Gastroesophageal sphincter (tissue), 4 donors: ENCODE measurements around the gene TEX47. TPM values are rescaled to one million over a fixed set of nuclear protein-coding genes. Genes with fewer than 3 reads are reported as not detected.

Experiments
- ATAC-seq: fragments of 150-250 bp; one replicate; pipeline ENCODE4 v1.9.1; 2016; ENCODE audit warnings: mild to moderate bottlenecking, moderate library complexity
- H3K27ac ChIP-seq, 4 donors: fragments of 200-600 bp; sonication (generic) in 3 of 4; 1 replicate in 3 of 4; 2 replicates in 1 of 4; pipeline ENCODE4 v1.5.1; 2016 to 2019
- H3K27me3 ChIP-seq: fragments of 200-600 bp; sonication (generic); one replicate; pipeline ENCODE4 v1.5.1; 2019
- H3K36me3 ChIP-seq, 2 donors: fragments of 200-600 bp; sonication (generic); one replicate each; pipeline ENCODE4 v1.5.1; 2019; ENCODE audit warnings: control low read depth in 1 of 2
- H3K4me1 ChIP-seq, 3 donors: fragments of 200-600 bp; sonication (generic); 1 replicate in 2 of 3; 2 replicates in 1 of 3; pipeline ENCODE4 v1.5.1; 2016 to 2019; ENCODE audit warnings: control low read depth in 2 of 3
- H3K4me3 ChIP-seq, 2 donors: fragments of 200-600 bp; sonication (generic); one replicate each; pipeline ENCODE4 v1.5.1; 2019; ENCODE audit warnings: mild to moderate bottlenecking in 1 of 2, moderate library complexity in 1 of 2
- H3K9me3 ChIP-seq, 3 donors: fragments of 200-600 bp; sonication (generic); one replicate each; pipeline ENCODE4 v1.5.1; 2017 to 2019; ENCODE audit warnings: control low read depth in 2 of 3
- EP300 ChIP-seq: sonication (generic); formaldehyde crosslinking; IDR thresholded peaks from one replicate; pipeline ENCODE4 v1.6.1; 2017; ENCODE audit warnings: antibody characterized with exemption, mild to moderate bottlenecking
- POLR2A ChIP-seq, 2 donors: fragments of 450-650 bp; IDR thresholded peaks; one replicate each; pipeline ENCODE4 v1.6.1; 2017; ENCODE audit warnings: antibody characterized with exemption in 2 of 2, mild to moderate bottlenecking in 2 of 2, moderate library complexity in 1 of 2
- POLR2AphosphoS5 ChIP-seq: sonication (generic); formaldehyde crosslinking; IDR thresholded peaks from one replicate; pipeline ENCODE4 v1.6.1; 2017; ENCODE audit warnings: antibody characterized with exemption
- WGBS, 2 donors: methylation state at CpG; one replicate each; pipeline ENCODE4 v1.1.5; 2018; ENCODE audit warnings: low coverage in 1 of 2; 5-methylcytosine and 5-hydroxymethylcytosine counted together
- total RNA-seq, 4 donors: library from RNA; depleted of rRNA; stranded (reverse); fragments of >200 nt; gene quantifications; one replicate each; pipeline ENCODE4 v1.1.0, GENCODE V29; 2016
- TF ChIP-seq, protein P1 (sequence below), 4 experiments: fragments of 200-600 bp in 2 of 4; fragments of 450-650 bp in 2 of 4; sonication (generic) in 1 of 4; IDR thresholded peaks; one replicate each; pipeline ENCODE4 v1.5.1; 2017 to 2019; ENCODE audit warnings: antibody characterized with exemption in 4 of 4, mild to moderate bottlenecking in 2 of 4, moderate library complexity in 2 of 4

TEX47 gene
- total RNA-seq, 4 donors from 2014 or later, result not detected

- H3K9me3 ChIP-seq, result no peaks in the 10 kb centered on the region
- ATAC-seq, result no peak
- no peak overlapping the region for H3K4me3 ChIP-seq
- H3K27me3 ChIP-seq, result peaks cover 58% of the 10 kb centered on the region
- H3K36me3 ChIP-seq, result no peaks in the 10 kb centered on the region
- peaks cover 0 to 17% (median 16%) of the 10 kb centered on the region in 3 donors for H3K4me1 ChIP-seq
- TF ChIP-seq, protein P1, sequence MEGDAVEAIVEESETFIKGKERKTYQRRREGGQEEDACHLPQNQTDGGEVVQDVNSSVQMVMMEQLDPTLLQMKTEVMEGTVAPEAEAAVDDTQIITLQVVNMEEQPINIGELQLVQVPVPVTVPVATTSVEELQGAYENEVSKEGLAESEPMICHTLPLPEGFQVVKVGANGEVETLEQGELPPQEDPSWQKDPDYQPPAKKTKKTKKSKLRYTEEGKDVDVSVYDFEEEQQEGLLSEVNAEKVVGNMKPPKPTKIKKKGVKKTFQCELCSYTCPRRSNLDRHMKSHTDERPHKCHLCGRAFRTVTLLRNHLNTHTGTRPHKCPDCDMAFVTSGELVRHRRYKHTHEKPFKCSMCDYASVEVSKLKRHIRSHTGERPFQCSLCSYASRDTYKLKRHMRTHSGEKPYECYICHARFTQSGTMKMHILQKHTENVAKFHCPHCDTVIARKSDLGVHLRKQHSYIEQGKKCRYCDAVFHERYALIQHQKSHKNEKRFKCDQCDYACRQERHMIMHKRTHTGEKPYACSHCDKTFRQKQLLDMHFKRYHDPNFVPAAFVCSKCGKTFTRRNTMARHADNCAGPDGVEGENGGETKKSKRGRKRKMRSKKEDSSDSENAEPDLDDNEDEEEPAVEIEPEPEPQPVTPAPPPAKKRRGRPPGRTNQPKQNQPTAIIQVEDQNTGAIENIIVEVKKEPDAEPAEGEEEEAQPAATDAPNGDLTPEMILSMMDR (IDR thresholded peaks at IDR 0.05), result no peak
- TF ChIP-seq POLR2A (IDR thresholded peaks at IDR 0.05) (no peak), EP300 (no peak), POLR2AphosphoS5 (no peak)
- H3K27ac ChIP-seq, result no peak overlapping the region
- WGBS, 2 donors, result 29 to 38% methylated on average over 6 of the region's 6 CpGs
Measured at GRCh38 chr7:88760136-88760515, 35.4 kb downstream of the TEX47 start.

DNA sequence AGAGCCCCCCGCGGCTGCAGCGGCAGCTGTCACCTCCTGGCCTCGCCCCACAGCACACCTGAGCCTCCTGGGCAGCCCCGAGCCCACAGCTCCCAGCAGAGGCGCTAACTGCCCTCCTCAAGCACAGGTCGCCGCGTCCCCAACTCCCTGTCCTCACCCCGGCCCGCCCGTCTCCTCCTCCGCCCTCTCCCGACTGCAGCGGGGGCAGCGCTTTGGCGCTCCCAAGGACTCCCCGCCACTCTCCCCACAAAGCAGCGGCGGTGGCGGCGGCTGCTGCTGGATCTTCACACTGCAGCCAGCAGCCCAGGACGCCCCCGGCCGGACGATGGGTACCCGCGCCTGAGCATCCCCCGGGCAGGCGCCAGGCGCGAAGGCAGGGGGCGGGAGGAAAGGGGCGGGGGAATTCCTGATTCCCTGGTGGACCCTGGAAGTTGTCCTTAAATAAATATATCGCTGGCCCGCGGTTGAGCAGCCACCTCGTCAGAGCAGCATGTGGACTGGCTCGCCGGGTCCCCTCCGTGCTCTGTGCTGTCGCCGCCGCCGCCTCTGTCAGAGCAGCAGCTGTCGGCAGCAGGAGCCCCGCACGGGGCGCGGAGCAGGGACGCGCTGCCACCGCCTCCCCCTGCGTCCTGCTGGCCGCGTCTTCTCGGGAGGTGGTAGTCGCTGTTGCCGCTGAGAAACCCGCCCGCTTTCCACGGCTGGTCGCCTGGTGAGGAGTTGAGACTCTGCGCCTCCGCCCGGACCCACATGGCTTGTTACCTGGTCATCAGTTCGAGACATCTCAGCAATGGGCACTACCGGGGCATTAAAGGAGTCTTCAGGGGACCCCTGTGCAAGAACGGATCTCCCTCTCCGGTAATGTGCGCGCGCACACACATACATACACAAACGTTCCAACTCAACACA is 36.1 kb downstream of the TEX47 start, which contains the start of gene ZNF804B:
Gene ZNF804B, plus strand, starts transcription at position 471 of the 906 bp plus-strand sequence. Its CDS starts 277 bp downstream, at position 748.
- ATAC-seq, result peak; percentile 31

DNA sequence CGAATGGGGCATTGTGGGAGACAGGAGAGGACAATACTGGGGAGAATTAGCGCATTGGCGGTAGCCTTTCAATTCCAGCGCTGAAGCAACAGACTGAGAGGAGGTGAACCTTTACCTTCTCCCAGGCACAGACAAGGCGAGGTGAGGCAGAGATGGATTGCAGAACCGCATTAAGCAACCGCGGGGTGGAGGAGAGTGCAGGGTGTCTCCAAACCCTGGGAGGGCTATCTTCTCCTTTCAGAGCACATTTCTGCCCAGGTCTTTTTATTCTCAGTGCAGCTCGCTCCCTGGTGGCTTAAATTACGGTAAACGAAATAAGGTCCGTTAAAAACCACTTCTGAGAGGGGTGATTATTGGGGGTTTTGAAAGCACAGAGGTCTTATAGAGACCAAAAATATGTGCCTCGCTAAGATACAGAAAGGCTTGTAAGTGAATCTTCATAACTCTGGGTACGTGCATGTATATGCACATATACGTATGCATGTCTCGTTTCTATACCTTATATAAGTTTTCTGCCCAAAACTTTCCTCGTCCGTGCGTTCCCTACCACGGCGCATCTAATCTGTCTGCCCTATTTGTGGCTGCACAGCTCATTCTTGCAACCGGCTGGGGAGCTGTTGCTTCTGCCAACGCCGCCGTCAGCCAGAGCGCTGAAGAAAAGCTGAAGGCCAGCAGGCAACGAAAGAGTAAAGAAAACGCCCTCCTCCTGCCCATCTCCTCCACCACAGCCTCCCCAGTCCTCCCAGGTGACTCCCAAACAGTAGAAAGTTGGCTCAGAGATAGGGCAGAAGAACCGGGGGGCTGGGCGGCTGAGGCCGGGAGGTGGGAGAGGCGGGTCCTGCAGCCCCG is 36.9 kb downstream of the TEX47 start:
- TF ChIP-seq, protein P1 (IDR thresholded peaks at IDR 0.05), result no peak
- TF ChIP-seq EP300 (no peak), POLR2A (IDR thresholded peaks at IDR 0.05) (no peak), POLR2AphosphoS5 (no peak)
- H3K27me3 ChIP-seq, result peaks cover 62% of the 10 kb centered on the region
- peak; percentile 13 for ATAC-seq

More for the DNA sequence above, 36.1 kb downstream of the TEX47 start, which contains the start of gene ZNF804B:
- Histone ChIP-seq H3K36me3 (no peaks in the 10 kb centered on the region), H3K27ac (no peak within 1 kb of the TSS), H3K4me3 (peak within 1 kb of the TSS; percentile 6 to 47), H3K9me3 (no peaks in the 10 kb centered on the region), H3K27me3 (peaks cover 62% of the 10 kb centered on the region), H3K4me1 (peaks cover 0 to 17% (median 16%) of the 10 kb centered on the region in 3 donors)
- TF ChIP-seq POLR2A (IDR thresholded peaks at IDR 0.05) (no peak), EP300 (no peak), POLR2AphosphoS5 (no peak)
- TF ChIP-seq, protein P1 (IDR thresholded peaks at IDR 0.05), result no peak
- WGBS, 2 donors, result 15 to 20% methylated on average over 6 to 7 of the region's 74 CpGs

DNA sequence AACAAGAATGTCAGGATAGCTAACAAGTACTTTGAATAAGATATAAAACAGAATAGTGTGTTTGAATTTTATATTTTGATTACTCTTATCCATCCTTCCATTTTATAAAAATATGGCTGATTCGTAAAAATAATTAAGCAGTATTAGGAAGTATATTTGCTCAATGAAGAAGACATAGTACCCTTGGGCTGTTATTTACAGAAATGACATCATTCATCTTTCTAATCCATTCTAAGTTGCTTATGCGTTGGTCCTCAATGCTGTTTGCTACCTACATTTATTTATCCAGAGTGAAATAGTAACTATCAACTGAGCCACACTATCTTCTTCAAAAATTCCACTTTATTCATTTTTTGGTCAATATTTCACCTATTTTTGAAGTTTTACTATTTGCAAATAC is 38.2 kb downstream of the TEX47 start:
- TF ChIP-seq POLR2A (IDR thresholded peaks at IDR 0.05), result no peak
- TF ChIP-seq, protein P1 (IDR thresholded peaks at IDR 0.05), result no peak
- TF ChIP-seq POLR2AphosphoS5, result no peak
- no peak for TF ChIP-seq EP300

More for the DNA sequence above, 36.9 kb downstream of the TEX47 start:
- WGBS, 2 donors, result 7 to 8% methylated on average over 21 to 22 of the region's 33 CpGs
- H3K27ac ChIP-seq, result no peak overlapping the region
- no peaks in the 10 kb centered on the region for H3K36me3 ChIP-seq
- peak overlapping the region; percentile 6 to 47 for H3K4me3 ChIP-seq
- H3K4me1 ChIP-seq, result peaks cover 0 to 17% (median 16%) of the 10 kb centered on the region in 3 donors
- H3K9me3 ChIP-seq, result no peaks in the 10 kb centered on the region

More for the DNA sequence above, 38.2 kb downstream of the TEX47 start:
- Histone ChIP-seq H3K36me3 (no peaks in the 10 kb centered on the region), H3K27ac (no peak overlapping the region), H3K9me3 (no peaks in the 10 kb centered on the region), H3K4me1 (peaks cover 0 to 17% (median 16%) of the 10 kb centered on the region in 3 donors), H3K27me3 (peaks cover 72% of the 10 kb centered on the region), H3K4me3 (no peak overlapping the region)
- ATAC-seq, result no peak
- 90 to 93% methylated on average over 2 of the region's 2 CpGs for WGBS, 2 donors
